Panc1 (cell line): Measurements from ENCODE around the gene NELL2. TPM values are rescaled to one million over a fixed set of nuclear protein-coding genes. Genes with fewer than 3 reads are reported as not detected.

ENCODE experiments used
- ATAC-seq: fragments of 200-7000 bp; cut with Tn5 transposase; 2 replicates; pipeline ENCODE4 v1.9.1; 2020; ENCODE audit warnings: mild to moderate bottlenecking, moderate library complexity
- BruUV-seq: library from RNA; stranded (reverse); fragments of 400-500 nt; replicated peaks from 2 replicates; lab custom pipeline; 2021; lab: Mats Ljungman, UMichigan
- CTCF ChIA-PET: fragments of 300-600 bp; sonication (Branson Sonifier 250); formaldehyde crosslinking; loops from one replicate; lab custom pipeline; 2022; ENCODE audit warnings: antibody characterized with exemption; lab: Charles Lee
- POLR2A ChIA-PET: fragments of 300-600 bp; sonication (Branson Sonifier 250); formaldehyde crosslinking; loops from one replicate; lab custom pipeline; 2022; ENCODE audit warnings: antibody characterized with exemption; lab: Charles Lee
- DNase-seq: peaks from one replicate; pipeline ENCODE4 v3.0.0-alpha.2; 2010; ENCODE audit warnings: low read depth, low spot score
- H3K27ac ChIP-seq: 2 replicates; pipeline ENCODE4 v1.5.1; 2011; ENCODE audit warnings: mild to moderate bottlenecking, low read length, inconsistent platforms
- H3K27me3 ChIP-seq: fragments of 200-500 bp; sonication (Bioruptor generic); 2 replicates; pipeline ENCODE4 v1.6.0; 2014; ENCODE audit warnings: low read length, inconsistent platforms; ENCODE audit not compliant: control insufficient read depth, insufficient read depth
- H3K36me3 ChIP-seq: fragments of 200-500 bp; sonication (Bioruptor generic); 2 replicates; pipeline ENCODE4 v1.5.1; 2014; ENCODE audit warnings: inconsistent platforms, mild to moderate bottlenecking, low read length, moderate library complexity; ENCODE audit not compliant: control insufficient read depth, insufficient read depth
- H3K4me1 ChIP-seq: 2 replicates; pipeline ENCODE4 v1.5.1; 2011; ENCODE audit warnings: inconsistent platforms, mild to moderate bottlenecking, low read length, moderate library complexity; ENCODE audit not compliant: control insufficient read depth, insufficient read depth
- H3K4me3 ChIP-seq, 2 experiments: 2 replicates each; pipeline ENCODE4 v1.5.1; 2011 to 2012; ENCODE audit warnings: low read depth in 2 of 2, low read length in 2 of 2, mild to moderate bottlenecking in 2 of 2, inconsistent platforms in 1 of 2, moderate library complexity in 1 of 2
- H3K9me3 ChIP-seq: fragments of 200-500 bp; sonication (Bioruptor generic); 2 replicates; pipeline ENCODE4 v1.5.1; 2014; ENCODE audit warnings: low read depth, mild to moderate bottlenecking, inconsistent platforms, low read length, moderate library complexity; ENCODE audit not compliant: control insufficient read depth, insufficient read depth
- CTCF ChIP-seq: fragments of 450-650 bp; IDR thresholded peaks from 2 replicates; pipeline ENCODE4 v1.5.1; 2017; ENCODE audit warnings: mild to moderate bottlenecking
- POLR2AphosphoS5 ChIP-seq: IDR thresholded peaks from 2 replicates; pipeline ENCODE4 v1.6.1; 2012; ENCODE audit warnings: mild to moderate bottlenecking, low read depth, low read length, moderate library complexity
- REST ChIP-seq, 2 experiments: IDR thresholded peaks; 2 replicates each; pipeline ENCODE4 v1.6.1; 2011 to 2012; ENCODE audit warnings: low read depth in 2 of 2, control low read depth in 1 of 2, low read length in 1 of 2, mild to moderate bottlenecking in 1 of 2, moderate library complexity in 1 of 2; ENCODE audit not compliant: insufficient read depth in 1 of 2
- SIN3A ChIP-seq: IDR thresholded peaks from 2 replicates; pipeline ENCODE4 v1.6.1; 2012; ENCODE audit warnings: low read depth, mild to moderate bottlenecking, low read length, moderate library complexity, borderline replicate concordance; ENCODE audit not compliant: insufficient read depth
- TCF7L2 ChIP-seq: IDR thresholded peaks from 2 replicates; pipeline ENCODE4 v1.6.1; 2011; ENCODE audit warnings: mild to moderate bottlenecking, low read depth, low read length, inconsistent platforms
- in situ Hi-C: cut with HindIII; loops from 2 replicates; pipeline ENCODE4 v1.10.0; 2016; ENCODE audit warnings: low sequenced_read_pairs, low pct_unique_long_range_greater_than_20kb
- intact Hi-C: fragments of 100-400 bp; cut with micrococcal nuclease; formaldehyde crosslinking; loops from one replicate; pipeline ENCODE4 v1.10.0; 2022; ENCODE audit not compliant: unreplicated experiment
- total RNA-seq: library from RNA; stranded (reverse); gene quantifications from one replicate; pipeline ENCODE4 v1.2.1, GENCODE V29; 2021; ENCODE audit not compliant: unreplicated experiment

NELL2 gene
- total RNA-seq, 1 experiment from 2014 or later: 0.28 TPM

- no peak overlapping the region for H3K27ac ChIP-seq
- TF ChIP-seq SIN3A (no peak), POLR2AphosphoS5 (no peak), REST (IDR thresholded peaks at IDR 0.05; ENCODE audit: insufficient read depth in 1 of 2, low read depth in 2 of 2, low read length in 1 of 2) (no peak), TCF7L2 (no peak), CTCF (no peak)
Measured at GRCh38 chr12:44709166-44709565, 166.9 kb downstream of the NELL2 start.

DNA sequence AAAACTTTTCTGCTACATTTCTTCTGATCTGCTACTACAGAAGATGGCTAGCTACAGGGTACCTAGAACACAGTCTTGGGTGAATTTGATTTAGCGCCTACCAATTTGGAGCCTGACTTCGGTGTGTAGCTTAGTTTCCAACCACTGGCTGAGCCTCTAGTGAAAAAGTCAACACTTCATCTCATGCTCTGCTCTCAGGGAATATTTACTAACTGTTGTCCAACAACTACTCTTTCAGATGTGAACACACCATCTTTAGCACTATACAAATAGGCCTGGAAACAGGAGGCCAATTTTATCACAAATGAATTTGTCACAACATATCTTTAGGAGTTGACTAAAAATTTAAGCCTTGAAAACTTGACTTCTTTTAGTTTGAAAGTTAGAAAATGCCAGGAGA is 167.9 kb downstream of the NELL2 start:
- no TSS peak for BruUV-seq
- ChIA-PET CTCF (no interaction called here), POLR2A (no interaction called here)
- H3K36me3 ChIP-seq: no peaks in the 10 kb centered on the region
- no peak overlapping the region for H3K27ac ChIP-seq
- ATAC-seq (no peak), DNase-seq (no peak)
- TF ChIP-seq TCF7L2 (no peak), CTCF (no peak), REST (IDR thresholded peaks at IDR 0.05; ENCODE audit: insufficient read depth in 1 of 2, low read depth in 2 of 2, low read length in 1 of 2) (no peak), SIN3A (no peak), POLR2AphosphoS5 (no peak)
- intact Hi-C loops (no loop called here), in situ Hi-C loops (no loop called here)
- H3K4me1 ChIP-seq: no peaks in the 10 kb centered on the region
- no peak overlapping the region for H3K4me3 ChIP-seq
- H3K27me3 ChIP-seq: no peaks in the 10 kb centered on the region
- H3K9me3 ChIP-seq: no peaks in the 10 kb centered on the region

More at GRCh38 chr12:44709166-44709565, 166.9 kb downstream of the NELL2 start:
- in situ Hi-C loops: no loop called here
- H3K27me3 ChIP-seq: no peaks in the 10 kb centered on the region
- H3K9me3 ChIP-seq: no peaks in the 10 kb centered on the region
- ATAC-seq: no peak
- no TSS peak for BruUV-seq
- DNase-seq: no peak
- H3K36me3 ChIP-seq: no peaks in the 10 kb centered on the region
- ChIA-PET POLR2A (no interaction called here), CTCF (no interaction called here)
- no peak overlapping the region for H3K4me3 ChIP-seq
- H3K4me1 ChIP-seq: no peaks in the 10 kb centered on the region
- intact Hi-C loops: no loop called here
